Measurements from ENCODE around the gene HEXIM2. TPM values are rescaled to one million over a fixed set of nuclear protein-coding genes. Genes with fewer than 3 reads are reported as not detected.
A peak's percentile ranks its signal among the peaks of the same experiment; 100 is the strongest.

The HEXIM2 gene, protein sequence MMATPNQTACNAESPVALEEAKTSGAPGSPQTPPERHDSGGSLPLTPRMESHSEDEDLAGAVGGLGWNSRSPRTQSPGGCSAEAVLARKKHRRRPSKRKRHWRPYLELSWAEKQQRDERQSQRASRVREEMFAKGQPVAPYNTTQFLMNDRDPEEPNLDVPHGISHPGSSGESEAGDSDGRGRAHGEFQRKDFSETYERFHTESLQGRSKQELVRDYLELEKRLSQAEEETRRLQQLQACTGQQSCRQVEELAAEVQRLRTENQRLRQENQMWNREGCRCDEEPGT
- 1 to 10 TPM; 5.3 to 7.6 (median 6.2) TPM for total RNA-seq

DNA sequence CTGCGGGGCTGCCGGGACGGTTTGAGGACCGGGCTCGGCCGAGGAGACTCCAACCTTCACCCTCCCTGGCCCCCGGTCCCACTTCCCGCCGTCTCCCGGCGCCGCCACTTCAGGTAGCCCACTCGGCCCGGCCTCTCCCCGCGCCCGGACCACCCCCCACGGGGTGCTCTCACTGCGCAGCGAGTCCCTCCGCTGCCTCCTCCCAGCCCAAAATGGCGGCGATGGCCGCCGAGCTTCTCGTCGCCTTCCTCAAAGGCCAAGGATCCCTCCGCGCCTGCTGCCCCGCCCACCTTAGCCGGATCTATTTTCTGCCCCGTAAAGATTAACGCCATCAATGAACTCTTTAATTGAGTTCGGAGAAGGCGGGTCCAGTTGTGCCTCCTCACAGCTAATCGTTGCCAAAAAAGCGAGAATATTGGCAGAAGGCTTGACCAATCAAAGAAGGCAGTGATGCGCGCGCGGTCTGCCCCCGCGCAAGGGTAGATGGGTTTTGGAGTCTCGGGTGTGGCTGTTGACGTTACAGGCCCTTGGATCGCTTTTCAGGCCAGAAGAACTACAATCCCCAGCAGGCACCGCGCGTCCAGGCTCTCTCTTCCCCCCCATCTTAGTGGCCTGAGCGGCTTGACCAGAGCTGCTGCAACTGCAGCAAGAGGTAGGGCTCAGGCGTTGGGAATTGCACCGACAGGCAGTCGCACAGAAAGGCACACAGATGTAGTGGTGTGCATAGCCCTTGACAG lies at the start of gene HEXIM2:
Gene HEXIM2, plus strand, starts transcription at position 588 of the 737 bp plus-strand sequence. CDS start 919 bp downstream, outside the sequence.
- peak; percentile 95 to 96 for ATAC-seq
- H3K36me3 Mint-ChIP-seq (ENCODE audit: insufficient read depth) = peaks cover 7% of the 10 kb centered on the region
- no peaks in the 10 kb centered on the region for H3K27me3 Mint-ChIP-seq (ENCODE audit: low read depth)
- DNase-seq = peak; percentile 98
- H3K4me1 Mint-ChIP-seq (ENCODE audit: low read depth) = peaks cover 40% of the 10 kb centered on the region
- no peaks in the 10 kb centered on the region for H3K9me3 Mint-ChIP-seq
- H3K4me3 Mint-ChIP-seq = peak within 1 kb of the TSS; percentile 99

DNA sequence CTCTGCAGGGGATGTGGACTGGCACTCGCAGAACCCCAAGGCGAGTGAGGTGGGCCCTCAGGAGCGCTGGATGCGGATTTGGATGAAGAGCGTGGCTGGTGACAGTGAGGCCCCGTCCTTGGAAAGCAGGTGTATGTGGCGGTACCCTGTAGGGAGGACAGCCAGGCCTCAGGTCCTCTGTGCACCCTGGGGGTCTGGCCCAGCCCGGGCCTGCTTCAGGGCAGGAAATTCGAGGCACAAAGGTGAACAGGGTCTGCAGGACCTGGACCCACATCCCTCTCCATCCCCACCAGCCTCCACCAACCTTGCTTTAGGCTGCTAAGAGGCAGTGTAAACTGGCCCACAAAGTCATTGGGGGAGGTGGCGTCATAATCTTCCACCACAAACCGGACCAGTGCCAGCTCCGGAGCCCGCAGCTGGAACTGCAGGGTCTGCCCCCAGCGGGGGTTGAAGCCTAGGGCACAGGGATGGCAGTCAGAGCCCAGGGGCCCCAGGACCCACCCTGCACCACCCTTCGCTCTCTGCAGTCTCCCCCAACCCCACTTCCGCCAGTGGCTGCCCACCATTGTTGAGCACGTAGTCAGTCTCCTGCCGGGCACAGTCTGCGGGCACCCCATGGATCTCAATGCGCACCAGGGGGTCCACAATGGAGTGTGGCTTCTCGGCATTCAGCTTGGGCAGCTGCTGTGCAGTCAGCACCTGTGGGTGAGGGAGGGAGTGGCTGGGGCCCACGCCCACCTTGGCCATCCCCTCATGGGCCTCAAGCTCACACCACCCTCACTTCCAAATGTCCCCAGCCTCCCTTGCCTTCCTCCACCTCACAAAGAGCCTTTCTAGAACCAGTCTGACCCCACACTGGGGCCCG lies 48.9 kb upstream of the HEXIM2 start:
- H3K9me3 Mint-ChIP-seq = no peaks in the 10 kb centered on the region
- H3K4me3 Mint-ChIP-seq = no peak overlapping the region
- DNase-seq (no peak), ATAC-seq (no peak)
- no peaks in the 10 kb centered on the region for H3K27me3 Mint-ChIP-seq (ENCODE audit: low read depth)
- no peaks in the 10 kb centered on the region for H3K4me1 Mint-ChIP-seq (ENCODE audit: low read depth)
- peaks cover 2% of the 10 kb centered on the region for H3K36me3 Mint-ChIP-seq (ENCODE audit: insufficient read depth)

DNA sequence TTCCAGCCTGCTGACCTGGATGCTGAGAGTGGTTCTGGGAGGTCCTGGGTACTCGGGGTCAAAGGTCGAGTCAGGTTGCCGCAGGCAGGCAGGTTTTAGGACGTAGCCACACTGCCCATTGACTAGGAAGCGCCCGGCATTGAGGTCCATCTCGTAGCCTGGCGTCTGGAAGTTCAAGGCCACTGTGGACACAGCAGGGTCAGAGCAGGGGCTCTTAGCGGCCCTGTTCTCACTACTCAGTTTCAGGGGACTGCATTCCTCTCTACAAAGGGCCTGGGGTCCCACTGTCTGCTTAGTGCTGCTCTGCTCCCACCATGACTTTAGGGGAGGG lies 48.3 kb upstream of the HEXIM2 start:
- Mint-ChIP-seq H3K27me3 (ENCODE audit: low read depth) (no peaks in the 10 kb centered on the region), H3K9me3 (no peaks in the 10 kb centered on the region), H3K36me3 (ENCODE audit: insufficient read depth) (peaks cover 2% of the 10 kb centered on the region), H3K4me1 (ENCODE audit: low read depth) (no peaks in the 10 kb centered on the region), H3K4me3 (no peak overlapping the region)
- no peak for DNase-seq
- no peak for ATAC-seq

DNA sequence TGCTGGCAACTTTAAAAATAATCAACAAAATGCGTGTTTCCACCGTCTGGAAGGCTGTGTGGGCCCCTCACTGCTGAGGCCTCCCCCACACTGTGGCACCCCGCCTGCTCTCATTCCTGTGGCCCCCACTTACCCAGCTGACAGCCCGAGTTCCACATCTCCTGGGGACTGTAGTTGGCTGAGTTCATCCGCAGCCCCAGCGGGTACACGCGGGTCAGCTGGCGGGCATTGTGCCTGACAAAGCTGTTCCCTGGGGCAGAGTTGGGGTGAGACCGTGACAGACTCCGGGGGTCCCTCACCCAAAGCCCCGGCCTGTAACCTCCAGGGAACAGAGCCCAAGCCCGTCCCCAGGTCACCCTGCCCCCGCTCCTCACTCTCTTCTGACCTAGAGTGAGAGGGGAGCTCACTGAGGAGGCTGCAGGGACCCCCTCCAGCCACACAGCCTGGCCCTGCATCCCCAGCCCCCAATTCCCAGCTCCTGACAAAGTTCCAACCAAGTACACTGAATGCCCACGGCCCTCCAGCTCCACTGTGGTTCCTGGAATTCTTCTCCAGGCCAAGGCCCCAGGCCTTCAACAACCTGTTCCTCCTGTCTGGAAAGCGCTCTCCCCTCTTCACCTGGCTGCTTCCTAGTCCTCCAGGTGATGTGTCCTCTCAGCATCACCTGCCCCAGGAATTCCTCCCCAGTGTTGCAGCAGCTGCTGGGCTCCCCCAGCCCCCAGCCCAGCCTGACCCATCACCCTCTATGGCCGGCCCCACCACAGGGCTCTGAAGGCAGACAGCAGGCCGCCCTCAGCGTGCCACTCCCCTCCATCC lies 47.4 kb upstream of the HEXIM2 start:
- ATAC-seq = no peak
- no peak for DNase-seq
- Mint-ChIP-seq H3K27me3 (ENCODE audit: low read depth) (no peaks in the 10 kb centered on the region), H3K4me1 (ENCODE audit: low read depth) (no peaks in the 10 kb centered on the region), H3K4me3 (no peak overlapping the region), H3K36me3 (ENCODE audit: insufficient read depth) (peaks cover 1% of the 10 kb centered on the region), H3K9me3 (no peaks in the 10 kb centered on the region)

DNA sequence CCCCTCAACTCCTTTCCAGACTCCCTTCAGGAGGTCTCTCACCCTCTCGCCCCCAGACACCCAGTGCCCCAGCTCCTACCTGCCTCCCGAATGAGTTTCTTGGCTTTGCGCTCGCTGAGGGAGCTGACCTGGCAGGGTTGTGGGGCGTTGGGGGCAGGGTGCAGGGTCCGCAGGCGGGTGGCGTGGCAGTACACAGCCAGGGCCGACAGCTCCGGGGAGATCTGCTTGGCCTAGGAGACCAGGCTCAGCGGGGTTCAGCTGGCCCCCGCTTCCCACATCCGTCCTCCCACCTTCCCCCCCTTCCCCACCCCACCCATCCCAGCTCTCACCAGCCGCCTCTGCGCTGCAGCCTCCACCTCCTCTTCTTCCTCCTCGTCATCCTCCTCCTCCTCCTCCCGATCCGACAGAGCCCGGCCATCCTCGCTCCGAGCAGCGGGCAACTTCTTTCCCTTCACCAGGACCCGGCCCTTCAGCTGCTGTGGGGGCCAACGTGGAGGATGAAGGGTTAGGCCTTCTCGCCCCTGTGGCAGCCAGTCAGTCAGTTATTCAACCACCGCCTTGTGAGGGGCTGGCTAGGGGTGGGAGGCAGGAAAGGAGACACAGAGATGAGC lies 46.6 kb upstream of the HEXIM2 start:
- Mint-ChIP-seq H3K36me3 (ENCODE audit: insufficient read depth) (no peaks in the 10 kb centered on the region), H3K4me3 (no peak overlapping the region), H3K9me3 (no peaks in the 10 kb centered on the region), H3K4me1 (ENCODE audit: low read depth) (no peaks in the 10 kb centered on the region), H3K27me3 (ENCODE audit: low read depth) (no peaks in the 10 kb centered on the region)
- DNase-seq (no peak), ATAC-seq (no peak)

DNA sequence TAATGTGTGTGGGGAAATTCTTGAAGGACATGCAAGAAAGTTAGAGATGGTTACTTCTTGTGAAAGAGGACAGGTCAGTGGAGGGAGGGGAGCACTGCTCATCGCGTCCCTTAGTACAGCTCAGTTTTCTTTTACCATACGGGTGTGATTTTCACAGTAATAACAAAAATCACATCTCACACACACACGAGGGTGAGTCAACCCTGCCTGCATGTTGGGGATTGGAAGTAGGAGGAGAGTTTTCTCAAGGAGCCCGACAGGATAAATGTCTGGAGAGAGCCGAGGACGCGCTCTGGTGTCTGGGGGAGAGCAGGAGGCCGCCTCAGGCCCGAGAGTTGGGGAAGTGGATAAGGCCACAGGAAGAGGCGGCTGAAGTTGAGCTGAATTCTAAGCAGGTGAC lies 45.8 kb upstream of the HEXIM2 start:
- Mint-ChIP-seq H3K4me1 (ENCODE audit: low read depth) (no peaks in the 10 kb centered on the region), H3K36me3 (ENCODE audit: insufficient read depth) (no peaks in the 10 kb centered on the region), H3K4me3 (no peak overlapping the region), H3K9me3 (no peaks in the 10 kb centered on the region), H3K27me3 (ENCODE audit: low read depth) (no peaks in the 10 kb centered on the region)
- DNase-seq (no peak), ATAC-seq (no peak)

DNA sequence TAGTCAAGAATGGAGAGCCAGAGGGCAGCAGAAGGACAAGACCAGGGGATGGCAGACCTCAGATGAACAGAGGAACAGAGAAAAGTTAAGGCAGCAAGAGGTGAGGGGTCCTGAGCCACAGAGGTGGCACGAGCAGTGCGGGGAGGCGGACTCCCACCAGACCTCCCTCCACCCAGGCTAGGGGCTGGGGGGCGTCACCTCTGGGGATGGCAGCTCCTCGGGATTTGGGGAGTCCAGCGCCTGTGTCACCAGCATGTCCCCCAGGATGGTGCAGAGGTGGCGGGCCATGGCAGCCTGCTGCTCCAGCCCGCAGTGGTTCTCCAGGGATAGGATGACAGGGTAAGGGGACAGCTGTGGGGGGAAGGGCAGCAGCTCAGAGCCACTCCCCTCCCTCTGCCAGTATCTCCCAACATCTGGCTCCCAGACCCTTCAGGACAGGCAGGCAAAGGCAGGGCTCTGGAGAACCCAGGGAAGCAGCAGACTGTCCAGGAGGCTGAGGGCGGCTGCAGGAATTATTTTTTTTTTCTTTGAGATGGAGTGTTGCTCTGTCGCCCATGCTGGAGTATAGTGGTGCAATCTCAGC lies 45.1 kb upstream of the HEXIM2 start:
- ATAC-seq (no peak), DNase-seq (no peak)
- Mint-ChIP-seq H3K27me3 (ENCODE audit: low read depth) (no peaks in the 10 kb centered on the region), H3K4me3 (no peak overlapping the region), H3K9me3 (no peaks in the 10 kb centered on the region), H3K4me1 (ENCODE audit: low read depth) (no peaks in the 10 kb centered on the region), H3K36me3 (ENCODE audit: insufficient read depth) (no peaks in the 10 kb centered on the region)

DNA sequence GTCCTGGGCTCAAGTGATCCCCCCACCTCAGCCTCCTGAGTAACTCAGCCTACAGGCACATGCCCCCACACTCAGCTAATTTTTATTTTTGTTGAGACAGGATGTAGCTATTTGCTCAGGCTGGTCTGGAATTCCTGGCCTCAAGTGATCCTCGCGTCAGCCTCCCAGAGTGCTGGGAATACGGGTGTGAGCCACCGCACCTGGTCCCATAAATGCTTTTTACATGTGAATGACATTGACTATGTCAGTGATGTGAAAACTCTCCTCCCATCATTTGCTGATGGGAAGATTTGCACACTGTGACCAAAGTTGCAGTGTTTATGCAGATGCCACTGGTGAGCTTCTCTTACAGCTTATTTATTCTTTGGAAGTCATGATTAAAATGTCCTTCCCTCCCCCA lies 44.3 kb upstream of the HEXIM2 start:
- H3K27me3 Mint-ChIP-seq (ENCODE audit: low read depth) = no peaks in the 10 kb centered on the region
- no peaks in the 10 kb centered on the region for H3K36me3 Mint-ChIP-seq (ENCODE audit: insufficient read depth)
- ATAC-seq (no peak), DNase-seq (no peak)
- no peak overlapping the region for H3K4me3 Mint-ChIP-seq
- no peaks in the 10 kb centered on the region for H3K9me3 Mint-ChIP-seq
- H3K4me1 Mint-ChIP-seq (ENCODE audit: low read depth) = no peaks in the 10 kb centered on the region

DNA sequence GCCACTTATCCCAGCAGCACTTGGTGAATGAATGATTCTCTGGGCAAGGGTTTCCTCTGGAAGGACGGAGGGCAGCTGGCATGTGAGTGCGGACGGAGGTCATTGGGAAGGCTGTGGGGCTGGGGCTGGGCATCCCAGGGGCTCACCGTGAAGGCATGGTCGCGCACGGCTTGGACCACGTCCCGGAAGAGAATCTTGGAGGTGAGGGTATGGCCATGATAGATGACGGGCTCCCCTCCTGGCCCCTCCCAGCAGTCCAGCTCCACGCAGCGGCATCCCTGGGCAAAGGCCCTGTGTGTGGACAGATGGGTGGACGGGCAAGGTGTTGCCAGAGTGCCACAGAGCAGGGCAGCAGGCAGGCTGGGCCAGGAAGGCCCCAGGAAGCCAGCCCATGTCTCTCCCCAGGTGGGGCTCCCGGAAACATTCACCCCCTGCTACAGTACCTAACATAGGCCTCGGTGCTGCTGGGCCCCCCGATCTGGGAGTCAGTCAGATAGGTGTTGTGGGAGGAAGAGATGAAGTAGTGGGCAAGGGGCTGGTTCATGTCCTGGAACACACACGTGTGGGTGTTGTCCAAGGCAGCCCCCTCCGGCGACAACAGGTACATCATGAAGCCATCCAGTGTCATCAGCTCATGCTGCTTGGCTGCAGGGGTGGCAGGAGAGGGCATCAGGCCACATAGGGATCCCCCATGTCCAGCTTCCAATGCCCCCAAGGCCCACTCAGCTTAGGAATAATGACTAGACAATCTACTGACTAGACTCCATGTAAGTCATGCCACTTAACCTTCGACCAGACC lies 43.6 kb upstream of the HEXIM2 start:
- H3K36me3 Mint-ChIP-seq (ENCODE audit: insufficient read depth) = no peaks in the 10 kb centered on the region
- no peaks in the 10 kb centered on the region for H3K4me1 Mint-ChIP-seq (ENCODE audit: low read depth)

DNA sequence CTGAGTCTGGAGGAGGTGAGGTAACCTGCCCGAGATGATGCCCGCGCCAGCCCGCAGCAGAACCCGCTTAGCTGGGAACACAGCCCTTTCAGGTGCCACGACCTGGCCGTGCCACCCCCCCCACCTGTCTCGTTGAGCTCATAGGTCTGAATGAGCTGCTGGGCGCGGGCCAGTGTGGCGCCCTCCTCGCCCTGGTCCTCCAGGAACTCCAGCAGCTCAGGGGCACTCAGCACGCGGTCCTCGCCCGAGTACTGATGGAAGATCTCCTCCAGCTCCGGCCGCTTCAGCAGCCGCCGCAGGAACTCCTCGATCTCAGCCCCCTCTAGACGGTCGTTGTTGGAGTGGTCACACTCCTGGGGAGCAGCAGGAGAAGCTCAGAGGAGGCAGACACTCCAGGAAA lies 43.0 kb upstream of the HEXIM2 start:
- ATAC-seq (no peak), DNase-seq (no peak)
- Mint-ChIP-seq H3K36me3 (ENCODE audit: insufficient read depth) (no peaks in the 10 kb centered on the region), H3K4me3 (no peak overlapping the region), H3K9me3 (no peaks in the 10 kb centered on the region), H3K4me1 (ENCODE audit: low read depth) (no peaks in the 10 kb centered on the region), H3K27me3 (ENCODE audit: low read depth) (no peaks in the 10 kb centered on the region)

More for the DNA sequence above, 43.6 kb upstream of the HEXIM2 start:
- Mint-ChIP-seq H3K9me3 (no peaks in the 10 kb centered on the region), H3K27me3 (ENCODE audit: low read depth) (no peaks in the 10 kb centered on the region), H3K4me3 (no peak overlapping the region)
- DNase-seq (no peak), ATAC-seq (no peak)

DNA sequence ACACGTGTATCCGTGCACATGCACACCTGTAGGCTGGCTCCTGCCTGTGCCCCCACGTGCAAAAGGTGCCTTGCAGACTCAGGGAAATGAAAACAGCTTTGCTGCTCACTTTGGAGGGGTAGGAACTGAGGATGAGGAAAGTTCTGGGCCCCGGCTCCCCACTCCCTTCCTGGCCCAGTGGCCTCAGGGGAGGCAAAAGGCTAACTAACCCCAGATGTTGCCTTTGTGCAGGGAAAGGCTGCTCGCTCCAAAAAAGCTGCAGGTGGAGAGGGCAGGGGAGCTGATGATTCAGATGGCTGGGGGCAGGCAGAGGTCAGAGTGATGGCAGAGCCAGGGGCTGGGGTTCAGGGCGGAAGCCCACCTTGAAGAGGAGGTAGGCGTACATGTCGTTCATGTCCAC lies 41.7 kb upstream of the HEXIM2 start:
- no peaks in the 10 kb centered on the region for H3K27me3 Mint-ChIP-seq (ENCODE audit: low read depth)

DNA sequence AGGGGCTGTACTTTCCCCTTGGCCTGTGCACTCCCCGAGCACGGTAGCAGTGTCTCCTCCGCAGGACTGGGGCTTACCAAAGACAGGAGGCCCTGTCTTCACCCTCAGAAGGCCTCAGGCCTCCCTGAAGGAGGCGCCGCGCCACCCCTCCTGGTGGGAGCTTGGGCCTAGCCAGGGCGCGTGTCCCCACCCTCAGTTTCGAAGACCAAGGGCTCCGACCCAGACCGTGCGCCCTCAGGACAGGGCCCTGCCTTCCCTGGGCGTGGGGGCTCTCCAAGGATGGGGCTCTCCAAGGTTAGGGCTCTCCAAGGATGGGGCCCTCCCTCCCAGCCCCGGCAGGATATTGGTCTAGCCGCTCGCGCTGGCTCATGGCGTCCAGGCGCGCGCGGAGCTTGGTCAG lies 41.1 kb upstream of the HEXIM2 start:
- H3K9me3 Mint-ChIP-seq = no peaks in the 10 kb centered on the region
- H3K4me3 Mint-ChIP-seq = no peak overlapping the region
- no peaks in the 10 kb centered on the region for H3K4me1 Mint-ChIP-seq (ENCODE audit: low read depth)
- H3K27me3 Mint-ChIP-seq (ENCODE audit: low read depth) = no peaks in the 10 kb centered on the region
- ATAC-seq = no peak
- no peak for DNase-seq
- H3K36me3 Mint-ChIP-seq (ENCODE audit: insufficient read depth) = no peaks in the 10 kb centered on the region

More for the DNA sequence above, 41.7 kb upstream of the HEXIM2 start:
- H3K4me1 Mint-ChIP-seq (ENCODE audit: low read depth) = no peaks in the 10 kb centered on the region
- H3K9me3 Mint-ChIP-seq = no peaks in the 10 kb centered on the region
- ATAC-seq (no peak), DNase-seq (no peak)
- no peak overlapping the region for H3K4me3 Mint-ChIP-seq
- no peaks in the 10 kb centered on the region for H3K36me3 Mint-ChIP-seq (ENCODE audit: insufficient read depth)

DNA sequence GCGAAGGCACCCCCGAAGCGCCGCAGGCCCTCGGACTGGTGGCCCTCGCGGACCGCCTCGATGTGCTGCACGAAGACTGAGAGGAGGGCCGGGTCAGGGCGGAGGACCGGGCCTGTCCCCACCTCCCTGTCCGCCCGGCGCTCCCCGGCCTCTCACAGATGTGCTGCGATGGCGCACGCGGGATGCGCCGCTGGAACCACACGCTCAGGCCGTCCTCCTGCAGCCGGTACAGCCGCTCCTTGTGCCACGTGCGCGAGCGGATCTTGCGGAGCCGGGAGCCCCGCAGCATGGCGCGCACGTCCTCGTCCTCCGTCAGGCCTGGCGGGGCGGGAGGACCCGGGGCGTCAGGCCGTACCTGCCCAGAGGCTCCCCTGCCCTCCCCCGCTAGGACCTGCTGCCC lies 40.6 kb upstream of the HEXIM2 start:
- Mint-ChIP-seq H3K9me3 (no peaks in the 10 kb centered on the region), H3K36me3 (ENCODE audit: insufficient read depth) (no peaks in the 10 kb centered on the region), H3K27me3 (ENCODE audit: low read depth) (no peaks in the 10 kb centered on the region), H3K4me3 (no peak overlapping the region), H3K4me1 (ENCODE audit: low read depth) (no peaks in the 10 kb centered on the region)
- DNase-seq (no peak), ATAC-seq (peak in 1 of 2 donors; percentile 11)
